K562 (cell line): ENCODE data around the gene ADPRHL1. TPM values are rescaled to one million over a fixed set of nuclear protein-coding genes. Genes with fewer than 3 reads are reported as not detected.

Source experiments
- ATAC-seq: fragments of 200-7000 bp; cut with Tn5 transposase; 3 replicates; pipeline ENCODE4 v1.9.1; 2020; ENCODE audit warnings: moderate library complexity
- BruUV-seq: library from RNA; stranded (reverse); fragments of 400-500 nt; replicated peaks from 2 replicates; lab custom pipeline; 2021; lab: Mats Ljungman, UMichigan
- CTCF ChIA-PET: fragments of 300-600 bp; formaldehyde crosslinking; extraction: SDS; loops from one replicate; lab custom pipeline; 2021; ENCODE audit warnings: low intra/inter-chr PET ratio; lab: Yijun Ruan, JAX
- POLR2A ChIA-PET: fragments of 300-600, 350-650 bp; sonication (Branson Sonifier 250); formaldehyde crosslinking; extraction: SDS; loops from one replicate; lab custom pipeline; 2021; ENCODE audit warnings: antibody characterized with exemption, inconsistent platforms; lab: Yijun Ruan, JAX
- DNase-seq, 4 experiments: peaks; one replicate each; pipeline versions ENCODE4 v3.0.0 to v3.0.0-alpha.2; 2011 to 2018; ENCODE audit warnings: low spot score in 3 of 4, mixed read lengths in 3 of 4; ENCODE audit errors: extremely low read depth in 1 of 4
- FAIRE-seq: peaks from 2 replicates; lab custom pipeline; 2011; peaks lifted over from hg19 to GRCh38; lab: Jason Lieb, UNC
- H2AFZ ChIP-seq: 2 replicates; pipeline ENCODE4 v1.6.0; 2011; ENCODE audit warnings: low read depth, low read length, control low read depth, inconsistent platforms
- H3K27ac ChIP-seq: fragments of 200-600 bp; 3 replicates; pipeline ENCODE4 v1.8.0; 2011; ENCODE audit warnings: low read depth, mild to moderate bottlenecking, control low read depth, inconsistent platforms, low read length, moderate library complexity, mixed read lengths; ENCODE audit errors: extremely low read depth
- H3K27me3 ChIP-seq, 2 experiments: fragments of 300-600 bp in 1 of 2; 2 replicates in 1 of 2; 3 replicates in 1 of 2; pipeline versions ENCODE4 v1.6.0 to v1.8.0; 2011; ENCODE audit warnings: inconsistent platforms in 2 of 2, low read length in 2 of 2, mild to moderate bottlenecking in 1 of 2, mixed read lengths in 1 of 2, moderate library complexity in 1 of 2; ENCODE audit not compliant: control insufficient read depth in 2 of 2, insufficient read depth in 2 of 2
- H3K36me3 ChIP-seq: fragments of 300-600 bp; 3 replicates; pipeline ENCODE4 v1.8.0; 2011; ENCODE audit warnings: mild to moderate bottlenecking, low read length, inconsistent platforms; ENCODE audit not compliant: control insufficient read depth, insufficient read depth
- H3K4me1 ChIP-seq, 2 experiments: fragments of 200-600 bp in 1 of 2; replicated peaks in 1 of 2; 2 replicates in 1 of 2; 3 replicates in 1 of 2; pipeline versions ENCODE4 v1.5.1 to v1.8.0; 2011; ENCODE audit warnings: inconsistent platforms in 2 of 2, low read length in 2 of 2, mild to moderate bottlenecking in 1 of 2, mixed read lengths in 1 of 2, moderate library complexity in 1 of 2; ENCODE audit not compliant: control insufficient read depth in 2 of 2, insufficient read depth in 2 of 2
- H3K4me2 ChIP-seq: 2 replicates; pipeline ENCODE4 v1.6.1; 2011; ENCODE audit warnings: low read length, control low read depth, inconsistent platforms, mixed read lengths; ENCODE audit not compliant: insufficient read depth
- H3K4me3 ChIP-seq: fragments of 200-600 bp; sonication (generic), shearing (Covaris generic); 2 replicates; pipeline ENCODE4 v1.5.1; 2016; ENCODE audit warnings: control low read depth, inconsistent platforms
- H3K79me2 ChIP-seq: fragments of 200-600 bp; 3 replicates; pipeline ENCODE4 v1.8.0; 2011; ENCODE audit warnings: low read length, inconsistent platforms; ENCODE audit not compliant: control insufficient read depth, insufficient read depth
- H3K9ac ChIP-seq, 2 experiments: 2 replicates each; pipeline versions ENCODE4 v1.6.0 to v1.6.1; 2011; ENCODE audit warnings: low read depth in 2 of 2, low read length in 2 of 2, control low read depth in 1 of 2, inconsistent platforms in 1 of 2, mild to moderate bottlenecking in 1 of 2, mixed read lengths in 1 of 2; ENCODE audit not compliant: insufficient read depth in 1 of 2
- H3K9me1 ChIP-seq: one replicate; pipeline ENCODE4 v1.6.0; 2011; ENCODE audit warnings: inconsistent platforms, mild to moderate bottlenecking, low read length, moderate library complexity; ENCODE audit not compliant: control insufficient read depth, insufficient read depth
- H3K9me3 ChIP-seq: replicated peaks from 2 replicates; pipeline ENCODE4 v1.5.1; 2011; ENCODE audit warnings: low read depth, low read length, inconsistent platforms; ENCODE audit not compliant: control insufficient read depth, insufficient read depth
- H4K20me1 ChIP-seq: replicated peaks from 2 replicates; pipeline ENCODE4 v1.6.1; 2011; ENCODE audit warnings: low read length, inconsistent platforms, mixed read lengths; ENCODE audit not compliant: control insufficient read depth, insufficient read depth
- ADNP ChIP-seq: fragments of 200-800 bp; sonication (Bioruptor generic); IDR thresholded peaks from 2 replicates; pipeline ENCODE4 v1.6.1; 2016; ENCODE audit warnings: missing genetic modification characterization, missing compliant biosample characterization
- ZNF124 ChIP-seq: sonication (generic); formaldehyde crosslinking; IDR thresholded peaks from 2 replicates; pipeline ENCODE4 v1.8.1; 2022; ENCODE audit warnings: missing genetic modification reagents
- ZNF217 ChIP-seq: sonication (generic); formaldehyde crosslinking; IDR thresholded peaks from 2 replicates; pipeline ENCODE4 v1.8.0; 2022; ENCODE audit warnings: mild to moderate bottlenecking, missing genetic modification reagents
- WGBS: fragments of 100-300 bp; shearing (Covaris generic); methylation state at CpG from one replicate; pipeline ENCODE4 v1.1.6; 2016; ENCODE audit warnings: low coverage, mixed read lengths; ENCODE audit not compliant: insufficient coverage; ENCODE audit errors: missing lambda C conversion rate; 5-methylcytosine and 5-hydroxymethylcytosine counted together
- in situ Hi-C: fragments of 300-500 bp; cut with MboI; formaldehyde crosslinking; loops from 4 replicates; pipeline ENCODE4 v1.15.0; 2018; ENCODE audit warnings: inconsistent platforms, mixed read lengths
- intact Hi-C: fragments of 100-400 bp; cut with micrococcal nuclease; formaldehyde crosslinking; loops from 2 replicates; pipeline ENCODE4 v1.14.2; 2022
- polyA plus RNA-seq, 8 experiments: library from polyadenylated mRNA; depleted of rRNA in 4 of 8; stranded (reverse) in 5 of 8; unstranded in 3 of 8; fragments of >200 nt; fragmentation: Nextera tagmentation in 2 of 8; fragmentation: Illumina TruSeq in 1 of 8; extraction: Ambion mirVana in 2 of 8; extraction: Trizol in 1 of 8; gene quantifications; 2 replicates each; pipeline versions ENCODE4 v1.2.1 to v1.2.3, GENCODE V29; 2011 to 2014; ENCODE audit warnings: inconsistent platforms in 1 of 8, missing spikeins in 1 of 8
- total RNA-seq, 7 experiments: library from RNA; depleted of rRNA in 6 of 7; stranded (reverse); fragments of >200 nt in 6 of 7; fragmentation: Illumina TruSeq in 2 of 7; extraction: Trizol in 2 of 7; gene quantifications; 2 replicates each; pipeline versions ENCODE4 v1.2.1 to v1.2.3, GENCODE V29; 2011 to 2021; ENCODE audit warnings: low replicate concordance in 1 of 7
- TF ChIP-seq, protein P1 (sequence below): fragments of 450-650 bp; IDR thresholded peaks from 2 replicates; pipeline ENCODE4 v1.6.1; 2016; ENCODE audit warnings: borderline replicate concordance

ADPRHL1 gene
- total and polyA plus RNA-seq, 9 of the 15 experiments (the other 6 are each of a cell fraction or from before 2014, with no cell fraction given), result 0.06 to 0.76 (median 0.37) TPM; not detected in 1

DNA sequence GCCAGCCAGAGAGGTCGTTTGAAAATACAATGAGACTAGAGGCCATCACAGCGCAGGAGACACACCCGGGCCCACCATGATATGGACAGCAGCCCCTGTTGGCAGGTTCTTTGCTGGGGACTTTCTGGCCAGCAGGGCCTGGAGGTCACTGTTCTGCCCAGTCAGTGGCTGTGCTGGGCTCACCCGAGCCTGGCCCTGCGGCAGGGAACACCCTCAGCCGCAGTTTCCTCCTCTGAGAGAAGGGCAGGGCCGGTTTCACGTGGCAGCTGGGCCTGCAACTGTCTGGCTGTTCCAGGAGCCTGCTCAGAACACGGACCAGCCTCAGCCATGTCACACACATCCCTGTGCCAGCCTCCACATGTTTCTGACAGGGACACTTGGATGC lies 39.4 kb downstream of the ADPRHL1 start:
- in situ Hi-C loops, result no loop called here
- 3% methylated on average over 5 of the region's 9 CpGs for WGBS
- ATAC-seq, result no peak

More for the DNA sequence above, 39.4 kb downstream of the ADPRHL1 start:
- Histone ChIP-seq H4K20me1 (no peaks in the 10 kb centered on the region; the same call in 1 of the 2 replicates), H3K27me3 (peaks cover 19 to 56% of the 10 kb centered on the region in 2 experiments), H3K27ac (no peak overlapping the region), H3K9me1 (no peaks in the 10 kb centered on the region), H2AFZ (no peak overlapping the region), H3K4me3 (no peak overlapping the region), H3K9ac (no peak overlapping the region; a peak in 1 of 4 replicates), H3K79me2 (no peaks in the 10 kb centered on the region), H3K36me3 (no peaks in the 10 kb centered on the region), H3K4me2 (no peak overlapping the region), H3K9me3 (no peaks in the 10 kb centered on the region), H3K4me1 (peaks cover 0 to 18% of the 10 kb centered on the region in 2 experiments; a peak in 2 of 5 replicates)
- FAIRE-seq, result no peak
- CTCF ChIA-PET, result no interaction called here
- BruUV-seq, result no TSS peak
- TF ChIP-seq ZNF217, result no peak
- TF ChIP-seq ZNF124, result no peak
- TF ChIP-seq, protein P1, sequence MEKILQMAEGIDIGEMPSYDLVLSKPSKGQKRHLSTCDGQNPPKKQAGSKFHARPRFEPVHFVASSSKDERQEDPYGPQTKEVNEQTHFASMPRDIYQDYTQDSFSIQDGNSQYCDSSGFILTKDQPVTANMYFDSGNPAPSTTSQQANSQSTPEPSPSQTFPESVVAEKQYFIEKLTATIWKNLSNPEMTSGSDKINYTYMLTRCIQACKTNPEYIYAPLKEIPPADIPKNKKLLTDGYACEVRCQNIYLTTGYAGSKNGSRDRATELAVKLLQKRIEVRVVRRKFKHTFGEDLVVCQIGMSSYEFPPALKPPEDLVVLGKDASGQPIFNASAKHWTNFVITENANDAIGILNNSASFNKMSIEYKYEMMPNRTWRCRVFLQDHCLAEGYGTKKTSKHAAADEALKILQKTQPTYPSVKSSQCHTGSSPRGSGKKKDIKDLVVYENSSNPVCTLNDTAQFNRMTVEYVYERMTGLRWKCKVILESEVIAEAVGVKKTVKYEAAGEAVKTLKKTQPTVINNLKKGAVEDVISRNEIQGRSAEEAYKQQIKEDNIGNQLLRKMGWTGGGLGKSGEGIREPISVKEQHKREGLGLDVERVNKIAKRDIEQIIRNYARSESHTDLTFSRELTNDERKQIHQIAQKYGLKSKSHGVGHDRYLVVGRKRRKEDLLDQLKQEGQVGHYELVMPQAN, result no peak
- no peak for TF ChIP-seq ADNP (tag)
- no peak for DNase-seq
- POLR2A ChIA-PET, result no interaction called here
- intact Hi-C loops, result no loop called here
